ENCODE measurements around the gene OSTF1.

Gene OSTF1

DNA sequence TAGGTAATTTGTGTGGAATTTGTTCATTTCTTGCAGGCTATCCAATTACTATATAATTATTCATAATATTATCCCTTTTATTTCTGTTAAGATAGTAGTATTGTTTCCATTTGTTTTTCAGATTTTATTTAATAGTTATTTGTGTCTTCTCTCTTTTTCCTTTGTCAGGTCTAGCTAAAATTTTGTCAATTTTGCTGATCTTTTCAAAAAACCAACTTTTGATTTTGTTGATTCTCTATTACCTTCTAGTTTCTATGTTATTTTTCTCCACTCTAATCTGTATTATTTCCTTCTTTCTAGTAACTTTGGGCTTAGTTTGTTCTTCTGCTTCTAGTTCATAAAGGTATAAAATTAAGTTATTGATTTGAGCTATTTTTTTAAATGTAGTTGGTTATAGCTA, 76.3 kb downstream of the OSTF1 start:
- no peak for DNase-seq (ENCODE audit: low spot score)

DNA sequence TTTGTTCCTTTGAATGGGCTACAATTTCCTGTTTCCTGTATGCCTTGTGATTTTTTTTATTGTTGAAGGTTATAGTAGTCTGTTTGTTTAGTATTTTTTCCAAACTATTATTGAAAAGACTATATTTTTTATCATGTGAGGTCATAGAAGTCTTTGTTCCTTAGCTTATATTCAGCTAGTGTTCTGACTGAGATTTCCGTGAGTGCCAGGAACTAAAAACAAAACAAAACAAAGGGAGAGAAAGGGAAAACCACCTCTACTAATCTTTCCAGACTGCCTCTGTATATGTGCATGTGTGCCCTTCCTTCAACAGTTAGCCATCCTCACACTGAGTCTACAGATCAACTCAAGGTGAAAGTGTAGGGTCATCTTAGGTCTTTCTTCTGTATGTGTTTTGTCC, 79.0 kb downstream of the OSTF1 start:
- DNase-seq (ENCODE audit: low spot score): no peak

DNA sequence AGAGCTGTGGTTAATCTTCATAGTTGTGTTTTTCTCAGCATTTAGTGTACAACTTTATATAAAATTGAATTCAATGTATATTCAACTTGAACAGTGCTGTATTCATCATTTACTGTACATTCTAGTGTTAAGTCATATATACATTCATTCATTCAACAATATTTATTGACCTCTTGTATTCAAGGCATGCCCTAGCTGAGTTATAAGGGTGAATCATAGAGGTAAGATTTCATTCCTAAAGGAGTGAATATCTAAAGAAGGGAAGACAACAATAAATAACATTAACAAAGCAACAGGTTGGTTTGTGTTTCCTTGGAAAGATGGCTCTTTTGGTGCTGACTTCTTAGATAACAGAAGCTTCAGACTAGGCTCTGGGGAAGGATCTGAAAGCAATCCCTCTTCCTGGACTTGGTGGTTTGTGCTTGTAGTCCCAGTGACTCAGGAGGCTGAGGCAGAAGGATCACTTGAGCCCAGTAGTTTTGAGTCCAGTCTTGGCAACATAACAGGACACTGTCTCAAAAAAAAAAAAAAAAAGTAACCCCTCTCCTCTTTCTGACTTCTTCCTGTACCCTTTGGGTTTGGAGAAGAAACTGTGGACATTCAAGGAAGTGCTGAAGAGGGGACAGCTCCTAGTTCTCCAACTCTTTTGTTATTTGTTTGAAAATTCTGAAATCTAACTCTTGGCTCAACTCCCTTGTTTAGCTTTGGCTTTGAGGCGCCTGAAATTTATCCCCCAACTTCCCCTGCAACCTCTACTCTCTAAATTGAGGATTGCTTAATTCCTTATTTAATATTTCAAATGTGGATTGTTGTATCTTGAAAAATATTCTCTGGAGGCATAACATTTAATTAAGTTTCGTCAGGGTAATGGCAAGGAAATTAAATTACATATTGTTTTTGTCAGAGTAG, 80.2 kb downstream of the OSTF1 start:
- DNase-seq (ENCODE audit: low spot score): no peak

DNA sequence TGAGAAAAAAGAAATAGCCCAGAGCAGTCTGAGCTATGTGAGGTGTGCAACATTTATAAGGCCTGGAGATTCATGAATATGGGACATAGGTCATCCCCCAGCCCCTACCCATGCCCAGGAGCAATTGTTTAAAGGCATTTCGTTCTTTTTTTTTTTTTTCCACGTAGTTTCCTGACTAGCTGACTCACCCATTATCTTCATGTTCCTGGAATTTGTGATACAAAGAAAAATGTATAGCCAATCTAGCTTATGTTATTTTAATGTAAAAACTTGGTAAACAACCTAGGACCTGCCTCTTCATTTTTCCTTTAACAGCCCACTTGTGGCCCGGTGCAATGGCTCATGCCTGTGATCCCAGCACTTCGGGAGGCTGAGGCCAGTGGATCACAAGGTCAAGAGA, 81.3 kb downstream of the OSTF1 start:
- no peak for DNase-seq (ENCODE audit: low spot score)

DNA sequence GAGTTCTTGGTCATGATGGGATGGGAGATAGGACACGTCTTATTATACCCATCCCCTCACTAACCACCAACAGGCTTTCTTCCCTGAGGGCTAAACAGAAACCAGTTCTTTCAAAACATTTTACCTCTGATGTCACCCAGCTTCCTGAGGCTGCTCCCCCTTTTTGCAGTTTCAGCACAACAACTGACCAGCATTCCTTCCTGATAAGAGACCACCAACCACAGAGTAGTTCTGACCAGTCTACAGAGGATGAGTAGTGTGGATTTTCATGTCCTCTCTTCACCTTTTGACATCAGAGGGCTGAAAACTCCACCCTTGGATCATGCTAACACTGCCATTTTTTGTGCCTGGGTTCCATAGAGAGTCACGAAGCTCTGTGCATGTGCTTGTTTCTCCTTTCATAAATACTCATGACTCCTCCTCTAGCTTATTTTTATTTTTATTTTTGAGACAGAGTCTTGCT, 82.6 kb downstream of the OSTF1 start:
- no peak for DNase-seq (ENCODE audit: low spot score)

DNA sequence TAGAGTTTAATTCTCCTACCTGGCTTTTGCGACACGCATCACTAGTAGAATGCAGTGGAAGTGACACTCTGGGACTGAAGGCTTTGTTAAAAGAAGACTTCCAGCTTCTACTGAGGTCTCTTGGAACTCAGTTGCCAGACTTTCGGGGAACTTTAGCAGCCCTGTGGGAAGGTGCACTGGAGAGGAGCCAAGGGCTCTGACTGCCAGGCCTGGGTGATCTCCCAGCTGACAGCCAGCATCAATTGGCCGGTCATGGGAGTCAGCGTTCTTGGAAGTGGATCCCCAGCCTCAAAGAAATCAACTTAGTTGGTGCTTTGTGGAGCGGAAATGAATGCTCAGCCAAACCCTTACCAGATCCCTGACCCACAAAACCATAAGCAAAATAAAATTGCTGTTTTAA, 87.1 kb downstream of the OSTF1 start:
- DNase-seq (ENCODE audit: low spot score): no peak

DNA sequence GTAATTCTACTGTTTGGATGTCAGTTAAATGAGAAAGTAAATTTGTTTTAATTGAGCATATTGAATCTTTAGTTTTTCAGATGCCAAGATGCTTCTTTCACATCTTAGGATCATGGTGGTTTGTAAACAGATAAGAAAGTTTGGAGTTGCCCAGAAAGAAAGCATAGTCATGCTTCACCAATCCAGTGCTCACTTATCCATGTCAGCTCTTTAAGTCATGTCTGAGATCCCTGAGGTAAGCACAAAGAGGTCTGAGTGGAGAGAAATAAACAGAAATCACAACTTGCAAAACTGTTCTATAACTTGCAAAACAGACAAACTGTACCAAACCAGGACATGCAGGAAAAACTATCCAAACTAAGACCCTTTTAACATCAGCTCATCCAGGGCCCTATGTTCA, 87.7 kb downstream of the OSTF1 start:
- DNase-seq (ENCODE audit: low spot score): no peak

DNA sequence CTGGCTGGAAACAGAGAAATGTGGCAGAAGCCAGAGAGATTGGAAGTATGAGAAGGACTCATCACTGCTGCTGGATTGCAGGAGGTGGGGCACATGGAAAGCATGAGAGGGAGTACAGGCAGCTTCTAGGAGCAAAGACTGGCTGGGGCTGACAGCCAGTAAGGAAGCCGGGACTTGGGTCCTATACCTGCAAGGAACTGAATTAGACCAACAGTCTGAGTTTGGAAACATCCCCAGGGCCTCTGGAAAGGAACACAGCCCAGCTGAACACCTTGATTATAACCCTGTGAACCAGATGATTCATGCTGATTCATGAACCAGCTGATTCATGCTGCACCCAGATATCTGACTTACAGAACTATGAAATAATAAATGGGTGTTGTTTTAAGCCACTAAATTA, 93.4 kb downstream of the OSTF1 start:
- no peak for DNase-seq (ENCODE audit: low spot score)

DNA sequence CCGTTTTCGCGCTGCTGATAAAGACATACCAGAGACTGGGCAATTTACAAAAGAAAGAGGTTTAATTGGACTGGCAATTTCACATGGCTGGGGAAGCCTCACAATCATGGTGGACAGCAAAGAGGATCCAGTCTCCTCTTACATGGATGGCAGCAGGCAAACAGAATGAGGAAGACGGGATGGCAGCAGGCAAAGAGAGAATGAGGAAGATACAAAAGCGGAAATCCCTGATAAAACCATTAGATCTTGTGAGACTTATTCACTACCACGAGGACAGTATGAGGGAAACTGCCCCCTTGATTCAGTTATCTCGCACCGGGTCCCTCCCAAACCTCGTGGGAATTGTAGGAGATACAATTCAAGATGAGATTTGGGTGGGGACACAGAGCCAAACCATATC, 95.0 kb downstream of the OSTF1 start:
- DNase-seq (ENCODE audit: low spot score): no peak

DNA sequence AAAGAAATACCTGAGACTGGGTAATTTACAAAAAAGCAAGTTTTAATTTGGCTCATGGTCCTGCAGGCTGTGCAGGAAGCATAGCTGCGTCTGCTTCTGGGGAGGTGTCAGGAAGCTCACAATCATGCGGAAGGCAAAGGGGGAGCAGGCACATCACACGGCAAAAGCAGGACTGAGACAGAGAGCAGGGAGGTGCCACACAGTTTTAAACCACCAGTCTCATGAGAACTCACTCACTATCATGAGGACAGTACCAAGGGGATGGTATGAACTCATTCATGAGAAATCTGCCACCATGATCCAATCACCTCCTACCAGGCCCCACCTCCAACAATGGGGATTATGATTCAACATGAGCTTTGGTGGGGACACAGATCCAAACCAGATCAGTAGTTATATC, 96.2 kb downstream of the OSTF1 start:
- no peak for DNase-seq (ENCODE audit: low spot score)

DNA sequence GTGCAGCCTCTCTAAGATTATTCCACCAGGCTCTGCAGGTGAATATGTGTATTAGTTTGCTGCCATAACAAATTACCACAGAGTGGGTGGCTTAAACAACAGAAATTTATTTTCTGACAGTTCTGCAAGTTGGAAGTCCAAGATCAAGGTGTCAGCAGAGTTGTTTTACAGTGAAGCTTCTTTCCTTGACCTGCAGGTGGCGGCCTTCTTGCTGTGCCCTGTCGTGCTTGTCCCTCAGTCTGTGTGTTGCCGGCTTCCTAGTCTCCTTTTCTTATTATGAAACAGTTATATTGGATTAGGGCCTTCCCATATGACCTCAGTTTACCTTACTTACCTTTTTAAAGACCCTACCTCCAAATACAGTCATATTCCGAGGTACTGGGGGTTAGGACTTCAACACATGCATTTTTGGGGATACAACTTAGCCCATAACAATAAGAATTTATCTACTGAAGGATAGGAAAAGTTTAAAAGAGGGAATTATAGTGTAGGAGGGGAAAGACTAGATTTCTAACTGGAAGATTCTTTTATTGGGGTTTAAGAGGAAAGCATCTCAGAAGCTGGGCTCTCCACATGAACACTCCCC, 97.4 kb downstream of the OSTF1 start:
- DNase-seq (ENCODE audit: low spot score): peak; percentile 30

DNA sequence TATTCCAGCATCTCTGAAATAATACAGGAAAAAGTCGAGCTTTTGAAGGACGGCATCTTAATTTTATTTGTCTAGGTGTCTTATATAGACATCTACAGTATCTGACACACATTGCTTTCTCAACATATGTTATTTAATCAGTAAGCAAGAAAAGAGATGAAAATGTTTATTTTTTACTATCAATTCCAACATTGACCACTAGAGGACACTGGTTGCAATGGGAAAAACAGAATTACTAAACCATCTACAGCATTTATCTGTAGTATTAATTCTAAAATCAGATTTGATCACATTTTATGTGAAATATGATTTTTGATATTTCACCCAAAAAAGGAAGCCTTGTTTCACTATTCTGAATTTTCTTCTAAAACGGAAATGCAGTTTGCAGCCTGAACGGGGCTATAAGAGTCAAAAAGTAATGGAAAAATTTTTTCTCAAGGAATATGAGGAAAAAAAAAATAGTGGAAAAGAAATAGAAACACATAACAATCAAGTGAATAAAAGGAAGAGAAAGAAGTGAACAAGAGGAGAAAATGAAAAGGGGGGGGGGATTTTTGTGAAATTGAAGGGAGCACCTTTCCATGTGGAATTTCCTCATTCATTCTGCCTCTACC, 98.6 kb downstream of the OSTF1 start:
- peak; percentile 36 for DNase-seq (ENCODE audit: low spot score)

DNA sequence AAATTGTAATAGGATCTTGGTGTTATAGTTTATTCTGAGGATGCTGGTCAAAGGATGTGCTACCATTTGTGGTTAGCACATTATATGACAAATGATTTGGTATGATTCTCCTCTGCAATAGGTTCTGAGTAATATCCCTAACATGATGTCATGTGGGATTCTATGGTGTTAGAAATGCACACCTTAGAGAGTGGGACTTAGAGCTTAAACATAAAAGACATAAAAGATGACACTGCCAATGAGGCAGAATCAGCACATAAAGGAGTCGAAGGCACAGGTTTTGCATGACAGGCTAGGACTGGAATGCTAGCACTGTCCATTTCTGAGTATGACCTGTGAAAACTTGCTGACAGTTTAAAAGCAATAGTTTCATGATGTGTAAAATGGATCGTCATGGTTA, 100.4 kb downstream of the OSTF1 start:
- DNase-seq (ENCODE audit: low spot score): no peak

DNA sequence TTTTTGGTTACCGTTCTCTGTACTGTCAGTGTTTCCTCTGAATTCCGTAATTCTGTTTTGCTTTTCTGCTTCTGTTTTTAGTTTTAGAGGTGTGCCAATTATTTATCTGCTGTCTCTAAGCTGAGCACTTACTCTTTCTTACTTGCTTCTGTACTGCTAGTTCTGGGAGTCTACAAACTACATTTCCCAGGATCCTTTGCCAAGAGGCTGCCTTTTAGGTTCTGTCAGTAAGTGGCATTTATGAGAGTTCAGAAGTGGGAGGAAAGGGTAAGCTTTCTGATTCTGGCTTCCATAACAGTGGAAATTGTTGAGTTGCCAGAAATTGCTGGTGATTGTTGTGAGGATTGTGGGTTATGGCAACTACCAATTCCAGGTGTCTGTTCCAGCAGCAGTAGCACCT, 102.4 kb downstream of the OSTF1 start:
- no peak for DNase-seq (ENCODE audit: low spot score)
